Neural progenitor cell (in vitro differentiated cells): ENCODE data around the gene SLC37A1.

ENCODE experiments used
- CTCF ChIP-seq: fragments of 200-600 bp; sonication (generic); IDR thresholded peaks from 2 replicates; pipeline ENCODE4 v1.5.1; 2017; ENCODE audit warnings: antibody characterized with exemption, mild to moderate bottlenecking
- EZH2 ChIP-seq: fragments of 200-600 bp; sonication (generic); IDR thresholded peaks from 2 replicates; pipeline ENCODE4 v1.6.1; 2017; ENCODE audit warnings: antibody characterized with exemption, mild to moderate bottlenecking, moderate library complexity

GRCh38 chr21:42562816-42563215, 49.2 kb downstream of the SLC37A1 start:
- no peak for TF ChIP-seq CTCF
- TF ChIP-seq EZH2 = no peak
